Activated naive CD4-positive, alpha-beta T cell treated with anti-CD3 and anti-CD28 coated beads, Interleukin-2, amount 10 ng/mL, durations not matched to agents 7 days and 5 days (primary cell): Measurements from ENCODE around the gene BMAL2.

Experiments
- CTCF ChIA-PET: fragments of 350-600 bp; sonication (Branson Sonifier 250); formaldehyde crosslinking; loops from one replicate; lab custom pipeline; 2021; ENCODE audit warnings: antibody characterized with exemption; lab: Charles Lee
- DNase-seq: peaks from one replicate; pipeline ENCODE4 v3.0.0-alpha.2; 2020
- H3K27ac Mint-ChIP-seq: one replicate; pipeline ENCODE4 v1.8.0; 2021; ENCODE audit warnings: mild to moderate bottlenecking, moderate library complexity, mixed read lengths
- H3K27me3 Mint-ChIP-seq: one replicate; pipeline ENCODE4 v1.8.0; 2021; ENCODE audit warnings: mild to moderate bottlenecking, mixed read lengths
- H3K36me3 Mint-ChIP-seq: one replicate; pipeline ENCODE4 v1.8.0; 2021; ENCODE audit warnings: mixed read lengths
- H3K4me1 Mint-ChIP-seq: one replicate; pipeline ENCODE4 v1.8.0; 2021; ENCODE audit warnings: mixed read lengths
- H3K4me3 Mint-ChIP-seq: one replicate; pipeline ENCODE4 v1.8.0; 2021; ENCODE audit warnings: mild to moderate bottlenecking, moderate library complexity, mixed read lengths
- H3K9me3 Mint-ChIP-seq: one replicate; pipeline ENCODE4 v1.8.0; 2021; ENCODE audit warnings: mixed read lengths

BMAL2 gene

GRCh38 chr12:27333403-27334009, 870 bp downstream of the BMAL2 start:
- peak overlapping the region; percentile 95 for H3K4me3 Mint-ChIP-seq
- peak overlapping the region; percentile 75 for H3K27ac Mint-ChIP-seq
- H3K4me1 Mint-ChIP-seq = peaks cover 33% of the 10 kb centered on the region
- peaks cover 25% of the 10 kb centered on the region for H3K27me3 Mint-ChIP-seq
- CTCF ChIA-PET = interaction anchor here (1.4 to 2.0 kb wide), 3 partner anchors 26 to 51 kb away, joined by 4 to 8 read pairs (median 6); no protein-coding TSS in a partner anchor
- no peaks in the 10 kb centered on the region for H3K36me3 Mint-ChIP-seq
- no peaks in the 10 kb centered on the region for H3K9me3 Mint-ChIP-seq
- DNase-seq = peak; percentile 64

GRCh38 chr12:27334042-27334720, 1.5 kb downstream of the BMAL2 start:
- no peaks in the 10 kb centered on the region for H3K9me3 Mint-ChIP-seq
- H3K27ac Mint-ChIP-seq = peak overlapping the region; percentile 54
- CTCF ChIA-PET = interaction anchor here (1.4 to 1.5 kb wide), 2 partner anchors 27 to 51 kb away, joined by 6 to 8 read pairs; no protein-coding TSS in a partner anchor
- H3K36me3 Mint-ChIP-seq = no peaks in the 10 kb centered on the region
- peaks cover 27% of the 10 kb centered on the region for H3K27me3 Mint-ChIP-seq
- no peak for DNase-seq
- peak overlapping the region; percentile 95 for H3K4me3 Mint-ChIP-seq
- peaks cover 33% of the 10 kb centered on the region for H3K4me1 Mint-ChIP-seq

GRCh38 chr12:27334721-27335082, 2.1 kb downstream of the BMAL2 start:
- Mint-ChIP-seq H3K4me3 (no peak overlapping the region), H3K27me3 (peaks cover 27% of the 10 kb centered on the region), H3K36me3 (no peaks in the 10 kb centered on the region), H3K4me1 (peaks cover 33% of the 10 kb centered on the region), H3K27ac (no peak overlapping the region), H3K9me3 (no peaks in the 10 kb centered on the region)
- CTCF ChIA-PET = no interaction called here
- DNase-seq = no peak

GRCh38 chr12:27335364-27336281, 3.0 kb downstream of the BMAL2 start:
- Mint-ChIP-seq H3K27me3 (peaks cover 27% of the 10 kb centered on the region), H3K36me3 (no peaks in the 10 kb centered on the region), H3K4me3 (no peak overlapping the region), H3K4me1 (peaks cover 33% of the 10 kb centered on the region), H3K9me3 (no peaks in the 10 kb centered on the region), H3K27ac (no peak overlapping the region)
- DNase-seq = no peak
- CTCF ChIA-PET = no interaction called here

- Mint-ChIP-seq H3K27me3 (peaks cover 27% of the 10 kb centered on the region), H3K4me1 (peaks cover 27% of the 10 kb centered on the region), H3K9me3 (no peaks in the 10 kb centered on the region), H3K27ac (no peak overlapping the region), H3K4me3 (no peak overlapping the region), H3K36me3 (no peaks in the 10 kb centered on the region)
- CTCF ChIA-PET = no interaction called here
- DNase-seq = no peak
These were observed 3.6 kb downstream of the BMAL2 start for GRCh38 chr12:27336282-27336653.

DNA sequence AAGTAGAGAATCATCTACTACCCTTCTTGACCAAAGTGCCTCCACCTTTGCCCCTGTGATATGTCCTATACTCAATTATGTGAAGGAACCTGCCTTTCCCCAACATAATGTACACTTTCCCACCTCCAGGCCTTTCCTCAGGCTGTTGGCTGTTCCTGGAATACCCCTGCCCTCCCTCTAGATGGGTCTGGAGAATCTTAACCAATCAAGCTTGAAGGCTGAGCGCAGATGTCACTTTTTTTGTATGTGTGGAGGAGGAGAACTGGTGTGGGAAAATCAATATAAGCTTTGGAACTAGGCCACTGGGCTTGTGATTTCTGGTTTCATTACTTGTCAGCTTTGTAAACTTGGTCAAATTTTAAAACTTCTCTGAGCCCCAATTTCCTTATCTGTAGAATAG, 4.7 kb downstream of the BMAL2 start:
- no peak overlapping the region for H3K27ac Mint-ChIP-seq

GRCh38 chr12:27338473-27338872, 5.8 kb downstream of the BMAL2 start:
- CTCF ChIA-PET = no interaction called here
- no peak for DNase-seq
- H3K4me3 Mint-ChIP-seq = no peak overlapping the region

More for the DNA sequence above, 4.7 kb downstream of the BMAL2 start:
- DNase-seq = no peak
- Mint-ChIP-seq H3K36me3 (no peaks in the 10 kb centered on the region), H3K9me3 (no peaks in the 10 kb centered on the region), H3K4me3 (no peak overlapping the region), H3K27me3 (peaks cover 20% of the 10 kb centered on the region), H3K4me1 (peaks cover 16% of the 10 kb centered on the region)
- CTCF ChIA-PET = no interaction called here

GRCh38 chr12:27340971-27341370, 8.3 kb downstream of the BMAL2 start:
- Mint-ChIP-seq H3K9me3 (no peaks in the 10 kb centered on the region), H3K36me3 (no peaks in the 10 kb centered on the region), H3K27me3 (peaks cover 7% of the 10 kb centered on the region), H3K4me3 (no peak overlapping the region), H3K27ac (no peak overlapping the region), H3K4me1 (no peaks in the 10 kb centered on the region)
- CTCF ChIA-PET = no interaction called here
- DNase-seq = no peak

More at GRCh38 chr12:27338473-27338872, 5.8 kb downstream of the BMAL2 start:
- Mint-ChIP-seq H3K36me3 (no peaks in the 10 kb centered on the region), H3K27ac (no peak overlapping the region), H3K9me3 (no peaks in the 10 kb centered on the region), H3K4me1 (peaks cover 12% of the 10 kb centered on the region), H3K27me3 (peaks cover 15% of the 10 kb centered on the region)

- H3K27ac Mint-ChIP-seq = no peak overlapping the region
- CTCF ChIA-PET = no interaction called here
- H3K9me3 Mint-ChIP-seq = no peaks in the 10 kb centered on the region
- no peak for DNase-seq
- no peak overlapping the region for H3K4me3 Mint-ChIP-seq
- H3K27me3 Mint-ChIP-seq = peaks cover 4% of the 10 kb centered on the region
- H3K36me3 Mint-ChIP-seq = no peaks in the 10 kb centered on the region
- no peaks in the 10 kb centered on the region for H3K4me1 Mint-ChIP-seq
These were observed 9.9 kb downstream of the BMAL2 start for GRCh38 chr12:27342536-27342935.

GRCh38 chr12:27343255-27344000, 10.8 kb downstream of the BMAL2 start:
- CTCF ChIA-PET = interaction anchor here (0.8 kb wide), 1 partner anchor 35 kb away, joined by 3 read pairs; no protein-coding TSS in a partner anchor
- Mint-ChIP-seq H3K9me3 (no peaks in the 10 kb centered on the region), H3K4me3 (no peak overlapping the region), H3K36me3 (no peaks in the 10 kb centered on the region), H3K4me1 (no peaks in the 10 kb centered on the region), H3K27ac (no peak overlapping the region), H3K27me3 (peaks cover 3% of the 10 kb centered on the region)
- DNase-seq = no peak

DNA sequence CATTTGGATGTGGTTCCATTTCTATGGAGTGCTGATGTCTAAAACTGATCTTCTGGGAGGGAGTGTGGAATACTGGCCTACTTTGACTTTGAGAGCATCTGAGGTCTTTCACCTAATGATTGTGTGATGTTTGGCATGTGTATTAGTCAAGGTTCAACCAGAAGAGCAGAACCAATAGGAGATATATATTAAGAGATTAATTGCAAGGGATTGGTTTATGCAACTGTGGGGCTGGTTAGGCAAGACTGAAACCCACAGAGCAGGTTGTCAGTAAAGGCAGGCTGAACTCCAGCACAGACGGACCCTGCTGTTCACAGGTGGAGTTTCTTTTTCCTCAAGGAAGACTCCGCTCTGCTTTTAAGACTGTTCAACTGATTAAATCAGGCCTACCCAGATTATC, 11.6 kb downstream of the BMAL2 start:
- DNase-seq = no peak
- CTCF ChIA-PET = interaction anchor here (0.8 kb wide), 1 partner anchor 36 kb away, joined by 3 read pairs; no protein-coding TSS in a partner anchor
- Mint-ChIP-seq H3K4me3 (no peak overlapping the region), H3K27me3 (no peaks in the 10 kb centered on the region), H3K36me3 (no peaks in the 10 kb centered on the region), H3K9me3 (no peaks in the 10 kb centered on the region), H3K27ac (no peak overlapping the region), H3K4me1 (no peaks in the 10 kb centered on the region)

GRCh38 chr12:27344760-27345159, 12.1 kb downstream of the BMAL2 start:
- DNase-seq = no peak
- no peak overlapping the region for H3K4me3 Mint-ChIP-seq
- CTCF ChIA-PET = interaction anchor here (1.0 kb wide), 1 partner anchor 33 kb away, joined by 4 read pairs; no protein-coding TSS in a partner anchor
- no peaks in the 10 kb centered on the region for H3K36me3 Mint-ChIP-seq
- H3K27ac Mint-ChIP-seq = no peak overlapping the region
- no peaks in the 10 kb centered on the region for H3K4me1 Mint-ChIP-seq
- H3K27me3 Mint-ChIP-seq = no peaks in the 10 kb centered on the region
- H3K9me3 Mint-ChIP-seq = no peaks in the 10 kb centered on the region

- no peaks in the 10 kb centered on the region for H3K27me3 Mint-ChIP-seq
- H3K36me3 Mint-ChIP-seq = no peaks in the 10 kb centered on the region
- DNase-seq = no peak
- H3K9me3 Mint-ChIP-seq = no peaks in the 10 kb centered on the region
- no peak overlapping the region for H3K27ac Mint-ChIP-seq
- no peaks in the 10 kb centered on the region for H3K4me1 Mint-ChIP-seq
- CTCF ChIA-PET = interaction anchor here (1.0 kb wide), 1 partner anchor 34 kb away, joined by 4 read pairs; no protein-coding TSS in a partner anchor
- no peak overlapping the region for H3K4me3 Mint-ChIP-seq
These were observed 12.7 kb downstream of the BMAL2 start for GRCh38 chr12:27345376-27345775.
